ENCODE results near the gene NFX1. TPM values are rescaled to one million over a fixed set of nuclear protein-coding genes. Genes with fewer than 3 reads are reported as not detected.
A peak's percentile ranks its signal among the peaks of the same experiment; 100 is the strongest.

NFX1 gene
- polyA plus RNA-seq, 1 donor (not counting 4 experiments of a cell fraction or from before 2014, with no cell fraction given): 28.1 TPM

DNA sequence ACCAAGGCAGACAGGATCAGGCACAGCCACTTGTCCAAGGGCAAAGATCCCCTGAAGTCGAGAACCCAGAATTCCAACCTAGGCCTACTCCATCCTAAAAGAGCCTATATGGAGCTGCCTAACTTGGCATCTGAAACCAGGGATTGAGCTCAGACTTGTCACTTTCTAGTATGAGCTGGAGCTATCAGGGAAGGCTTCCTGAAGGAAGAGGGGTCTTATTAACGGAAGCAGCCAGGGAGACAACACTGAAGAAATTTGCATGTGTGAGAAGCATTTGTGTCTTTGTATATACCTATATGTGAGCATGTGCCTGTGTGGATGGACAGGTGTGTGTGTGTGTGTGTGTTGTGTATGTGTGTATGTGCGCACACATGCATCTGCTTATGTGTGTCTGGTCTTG lies 116.7 kb downstream of the NFX1 start:
- dilution Hi-C loops (cut with MboI; ENCODE audit: extremely low pct_ligation_motif_present, low sequenced_read_pairs): no loop called here
- no peak overlapping the region for H3K4me3 ChIP-seq (ENCODE audit: control insufficient read depth in 2 of 3, extremely low read depth in 1 of 3, insufficient read depth in 2 of 3, low read depth in 1 of 3, low read length in 3 of 3)
- no peak overlapping the region for H3K4me2 ChIP-seq (ENCODE audit: control insufficient read depth, extremely low read depth, insufficient read depth, low read depth, low read length)
- H3K27me3 ChIP-seq (ENCODE audit: control insufficient read depth, extremely low read depth, insufficient read depth, low read length): no peaks in the 10 kb centered on the region
- no peak for DNase-seq (ENCODE audit: low read depth, low spot score)
- FAIRE-seq: no peak
- H3K9ac ChIP-seq (ENCODE audit: control insufficient read depth, extremely low read depth, insufficient read depth, low read length): no peak overlapping the region
- H4K20me1 ChIP-seq (ENCODE audit: control insufficient read depth, extremely low read depth, insufficient read depth, low read length): no peaks in the 10 kb centered on the region
- H3K36me3 ChIP-seq (ENCODE audit: control insufficient read depth in 2 of 2, extremely low read depth in 1 of 2, insufficient read depth in 2 of 2, low read length in 2 of 2): no peaks in the 10 kb centered on the region
- no peaks in the 10 kb centered on the region for H3K9me1 ChIP-seq (ENCODE audit: control insufficient read depth, extremely low read depth, insufficient read depth, low read length)
- no peak overlapping the region for H2AFZ ChIP-seq (ENCODE audit: control insufficient read depth, low read length)
- H3K9me3 ChIP-seq (ENCODE audit: control insufficient read depth, low read depth, low read length): no peaks in the 10 kb centered on the region
- H3K27ac ChIP-seq (ENCODE audit: control insufficient read depth, insufficient read depth, low read length): no peak overlapping the region
- H3K79me2 ChIP-seq (ENCODE audit: control insufficient read depth, insufficient read depth, low read length): no peaks in the 10 kb centered on the region
- peaks cover 13% of the 10 kb centered on the region for H3K4me1 ChIP-seq (ENCODE audit: control insufficient read depth, extremely low read depth, insufficient read depth, low read length)
- TF ChIP-seq EZH2 (IDR thresholded peaks at IDR 0.05; ENCODE audit: low read length): no peak
- TF ChIP-seq CTCF (optimal IDR thresholded peaks at IDR 0.05 in 1 of 3, IDR thresholded peaks at IDR 0.05 in 1 of 3, conservative IDR thresholded peaks at IDR 0.05 in 1 of 3; ENCODE audit: extremely low read depth in 1 of 3, insufficient read depth in 2 of 3, low read length in 3 of 3): no peak

GRCh38 chr9:33408087-33408486 lies 117.8 kb downstream of the NFX1 start:
- peak overlapping the region; percentile 22 for H3K4me2 ChIP-seq (ENCODE audit: control insufficient read depth, extremely low read depth, insufficient read depth, low read depth, low read length)
- H3K79me2 ChIP-seq (ENCODE audit: control insufficient read depth, insufficient read depth, low read length): no peaks in the 10 kb centered on the region
- TF ChIP-seq CTCF (optimal IDR thresholded peaks at IDR 0.05 in 1 of 3, IDR thresholded peaks at IDR 0.05 in 1 of 3, conservative IDR thresholded peaks at IDR 0.05 in 1 of 3; ENCODE audit: extremely low read depth in 1 of 3, insufficient read depth in 2 of 3, low read length in 3 of 3) (peak in 1 of 3 experiments; percentile 0), EZH2 (IDR thresholded peaks at IDR 0.05; ENCODE audit: low read length) (no peak)
- dilution Hi-C loops (cut with MboI; ENCODE audit: extremely low pct_ligation_motif_present, low sequenced_read_pairs): no loop called here
- no peaks in the 10 kb centered on the region for H3K36me3 ChIP-seq (ENCODE audit: control insufficient read depth in 2 of 2, extremely low read depth in 1 of 2, insufficient read depth in 2 of 2, low read length in 2 of 2)
- no peak overlapping the region for H3K4me3 ChIP-seq (ENCODE audit: control insufficient read depth in 2 of 3, extremely low read depth in 1 of 3, insufficient read depth in 2 of 3, low read depth in 1 of 3, low read length in 3 of 3)
- no peak overlapping the region for H2AFZ ChIP-seq (ENCODE audit: control insufficient read depth, low read length)
- H3K4me1 ChIP-seq (ENCODE audit: control insufficient read depth, extremely low read depth, insufficient read depth, low read length): peaks cover 13% of the 10 kb centered on the region
- H3K9me1 ChIP-seq (ENCODE audit: control insufficient read depth, extremely low read depth, insufficient read depth, low read length): no peaks in the 10 kb centered on the region
- no peaks in the 10 kb centered on the region for H3K9me3 ChIP-seq (ENCODE audit: control insufficient read depth, low read depth, low read length)
- H3K9ac ChIP-seq (ENCODE audit: control insufficient read depth, extremely low read depth, insufficient read depth, low read length): no peak overlapping the region
- H4K20me1 ChIP-seq (ENCODE audit: control insufficient read depth, extremely low read depth, insufficient read depth, low read length): no peaks in the 10 kb centered on the region
- no peaks in the 10 kb centered on the region for H3K27me3 ChIP-seq (ENCODE audit: control insufficient read depth, extremely low read depth, insufficient read depth, low read length)
- no peak for DNase-seq (ENCODE audit: low read depth, low spot score)
- FAIRE-seq: peak; percentile 89
- no peak overlapping the region for H3K27ac ChIP-seq (ENCODE audit: control insufficient read depth, insufficient read depth, low read length)

Data from keratinocyte (primary cell).